Stomach (tissue), 4 donors: Measurements from ENCODE around the gene CD101.

Source experiments
- POLR2A ChIP-seq, 4 donors: fragments of 450-650 bp; IDR thresholded peaks; one replicate each; pipeline ENCODE4 v1.6.1; 2016; ENCODE audit warnings: antibody characterized with exemption in 4 of 4, control low read depth in 2 of 4, mild to moderate bottlenecking in 1 of 4, moderate library complexity in 1 of 4
- POLR2AphosphoS5 ChIP-seq, 3 donors: sonication (generic); formaldehyde crosslinking; IDR thresholded peaks; one replicate each; pipeline ENCODE4 v1.6.1; 2016; ENCODE audit warnings: antibody characterized with exemption in 3 of 3
- TF ChIP-seq, protein P1 (sequence below), 7 experiments: fragments of 450-650 bp in 4 of 7; fragments of 200-600 bp in 3 of 7; sonication (generic) in 3 of 7; IDR thresholded peaks; one replicate each; pipeline ENCODE4 v1.5.1; 2016 to 2019; ENCODE audit warnings: antibody characterized with exemption in 7 of 7, control low read depth in 2 of 7, mild to moderate bottlenecking in 1 of 7

GRCh38 chr1:117017648-117018047, 16.1 kb downstream of the CD101 start:
- TF ChIP-seq, protein P1, sequence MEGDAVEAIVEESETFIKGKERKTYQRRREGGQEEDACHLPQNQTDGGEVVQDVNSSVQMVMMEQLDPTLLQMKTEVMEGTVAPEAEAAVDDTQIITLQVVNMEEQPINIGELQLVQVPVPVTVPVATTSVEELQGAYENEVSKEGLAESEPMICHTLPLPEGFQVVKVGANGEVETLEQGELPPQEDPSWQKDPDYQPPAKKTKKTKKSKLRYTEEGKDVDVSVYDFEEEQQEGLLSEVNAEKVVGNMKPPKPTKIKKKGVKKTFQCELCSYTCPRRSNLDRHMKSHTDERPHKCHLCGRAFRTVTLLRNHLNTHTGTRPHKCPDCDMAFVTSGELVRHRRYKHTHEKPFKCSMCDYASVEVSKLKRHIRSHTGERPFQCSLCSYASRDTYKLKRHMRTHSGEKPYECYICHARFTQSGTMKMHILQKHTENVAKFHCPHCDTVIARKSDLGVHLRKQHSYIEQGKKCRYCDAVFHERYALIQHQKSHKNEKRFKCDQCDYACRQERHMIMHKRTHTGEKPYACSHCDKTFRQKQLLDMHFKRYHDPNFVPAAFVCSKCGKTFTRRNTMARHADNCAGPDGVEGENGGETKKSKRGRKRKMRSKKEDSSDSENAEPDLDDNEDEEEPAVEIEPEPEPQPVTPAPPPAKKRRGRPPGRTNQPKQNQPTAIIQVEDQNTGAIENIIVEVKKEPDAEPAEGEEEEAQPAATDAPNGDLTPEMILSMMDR (IDR thresholded peaks at IDR 0.05): no peak
- no peak for TF ChIP-seq POLR2A (IDR thresholded peaks at IDR 0.05)
- TF ChIP-seq POLR2AphosphoS5 (IDR thresholded peaks at IDR 0.05): no peak
